Prostate gland (tissue), 2 donors: ENCODE measurements around the gene ARPP21. TPM values are rescaled to one million over a fixed set of nuclear protein-coding genes. Genes with fewer than 3 reads are reported as not detected.
A peak's percentile ranks its signal among the peaks of the same experiment; 100 is the strongest.

Experiments used
- DNase-seq: peaks from one replicate; pipeline ENCODE4 v3.0.0-alpha.2; 2019; ENCODE audit warnings: low spot score
- H3K27ac ChIP-seq, 2 donors: fragments of 200-600 bp; sonication (generic); 2 replicates each; pipeline ENCODE4 v1.5.1; 2017 to 2019
- H3K27me3 ChIP-seq: fragments of 200-600 bp; sonication (generic); replicated peaks from 2 replicates; pipeline ENCODE4 v1.5.1; 2019; ENCODE audit not compliant: insufficient read depth
- H3K36me3 ChIP-seq, 2 donors: fragments of 200-600 bp; sonication (generic); 1 replicate in 1 of 2; 2 replicates in 1 of 2; pipeline versions ENCODE4 v1.5.1 to v1.8.1; 2017 to 2019
- H3K4me1 ChIP-seq: fragments of 200-600 bp; sonication (generic); replicated peaks from 2 replicates; pipeline ENCODE4 v1.5.1; 2019
- H3K4me3 ChIP-seq, 2 donors: fragments of 200-600 bp; sonication (generic); 2 replicates each; pipeline ENCODE4 v1.5.1; 2017 to 2019
- H3K9me3 ChIP-seq: fragments of 200-600 bp; sonication (generic); 2 replicates; pipeline ENCODE4 v1.5.1; 2017
- CTCF ChIP-seq, 4 experiments: fragments of 200-600 bp in 2 of 4; fragments of 450-650 bp in 2 of 4; sonication (generic) in 2 of 4; IDR thresholded peaks; 1 replicate in 3 of 4; 2 replicates in 1 of 4; pipeline ENCODE4 v1.5.1; 2016 to 2019; ENCODE audit warnings: antibody characterized with exemption in 4 of 4, mild to moderate bottlenecking in 2 of 4, moderate library complexity in 2 of 4
- POLR2A ChIP-seq: fragments of 450-650 bp; IDR thresholded peaks from one replicate; pipeline ENCODE4 v1.6.1; 2016; ENCODE audit warnings: antibody characterized with exemption, mild to moderate bottlenecking
- POLR2AphosphoS5 ChIP-seq: sonication (generic); formaldehyde crosslinking; IDR thresholded peaks from one replicate; pipeline ENCODE4 v1.6.1; 2017; ENCODE audit warnings: antibody characterized with exemption
- WGBS: methylation state at CpG from one replicate; pipeline ENCODE4 v1.1.5; 2018; 5-methylcytosine and 5-hydroxymethylcytosine counted together
- intact Hi-C: fragments of 100-400 bp; cut with DNase I; formaldehyde crosslinking; loops from one replicate; pipeline ENCODE4 v1.14.2; 2022
- microRNA-seq: library from miRNA; unstranded; fragments of <30 nt; microRNA quantifications from one replicate; pipeline ENCODE4, GENCODE V29; 2016
- small RNA-seq, 2 donors: library from RNA; depleted of rRNA; stranded (forward); fragments of <200 nt; gene quantifications; one replicate each; pipeline ENCODE3, GENCODE V24; 2016
- total RNA-seq, 2 donors: library from RNA; depleted of rRNA; stranded (reverse); fragments of >200 nt; gene quantifications; one replicate each; pipeline ENCODE4 v1.1.0, GENCODE V29; 2016

Gene ARPP21
- total RNA-seq, 2 donors from 2014 or later, result 8.1 TPM; not detected in 1

- TF ChIP-seq POLR2AphosphoS5, result no peak
- no peak for TF ChIP-seq CTCF (IDR thresholded peaks at IDR 0.05)
- no peak for TF ChIP-seq POLR2A
- no peak for DNase-seq
Measured at GRCh38 chr3:35817216-35817615, 177.9 kb downstream of the ARPP21 start.

GRCh38 chr3:35832140-35832571 lies 192.8 kb downstream of the ARPP21 start:
- Histone ChIP-seq H3K27me3 (no peaks in the 10 kb centered on the region), H3K9me3 (no peaks in the 10 kb centered on the region), H3K36me3 (no peaks in the 10 kb centered on the region), H3K27ac (no peak overlapping the region), H3K4me3 (no peak overlapping the region), H3K4me1 (no peaks in the 10 kb centered on the region)
- intact Hi-C loops, result no loop called here
- DNase-seq, result no peak
- no peak for TF ChIP-seq CTCF (IDR thresholded peaks at IDR 0.05)
- TF ChIP-seq POLR2A, result no peak
- no peak for TF ChIP-seq POLR2AphosphoS5
- 80% methylated on average over 5 of the region's 5 CpGs for WGBS

More at GRCh38 chr3:35817216-35817615, 177.9 kb downstream of the ARPP21 start:
- H3K27me3 ChIP-seq, result no peaks in the 10 kb centered on the region
- H3K4me1 ChIP-seq, result no peaks in the 10 kb centered on the region
- intact Hi-C loops, result no loop called here
- no peaks in the 10 kb centered on the region for H3K9me3 ChIP-seq
- no peaks in the 10 kb centered on the region for H3K36me3 ChIP-seq
- WGBS, result 63% methylated on average over 4 of the region's 4 CpGs
- H3K27ac ChIP-seq, result no peak overlapping the region
- H3K4me3 ChIP-seq, result no peak overlapping the region

Small RNA genes within 50 kb of the gene (microRNA-seq; reads per million reads assigned to microRNA genes)
- gene MIR128-2, result 1.8 reads per million, percentile 26 among the genes with 10 or more reads in this experiment

Small RNA genes within 50 kb of the gene (small RNA-seq; reads per million reads assigned to genes)
- gene MIR128-2, result 0 to 0.20 reads per million in 2 donors
